Anterior cingulate cortex (tissue), 58 donors: ENCODE data around the gene F2RL2.

Experiments
- DNase-seq, 58 donors: peaks; one replicate each; lab custom pipeline; 2025; lab: John Stamatoyannopoulos, UW

F2RL2 gene

GRCh38 chr5:76622973-76623596, at the start of gene F2RL2:
F2RL2 (minus strand) TSS chr5:76623403; CDS start chr5:76623230, 173 bp downstream.
- no peak for DNase-seq

GRCh38 chr5:76672242-76672641, 49.0 kb upstream of the F2RL2 start:
- DNase-seq, result no peak

- DNase-seq, result no peak
Observed at GRCh38 chr5:76670508-76670907, 47.3 kb upstream of the F2RL2 start.

- DNase-seq, result no peak
Observed at GRCh38 chr5:76669245-76669644, 46.0 kb upstream of the F2RL2 start.

GRCh38 chr5:76667495-76667894, 44.3 kb upstream of the F2RL2 start:
- no peak for DNase-seq

GRCh38 chr5:76664079-76664478, 40.9 kb upstream of the F2RL2 start:
- DNase-seq, result no peak

GRCh38 chr5:76663573-76663972, 40.4 kb upstream of the F2RL2 start:
- peak in 1 of 58 donors; percentile 6 for DNase-seq

- DNase-seq, result no peak
Observed at GRCh38 chr5:76662521-76662920, 39.3 kb upstream of the F2RL2 start.

GRCh38 chr5:76660360-76660759, 37.2 kb upstream of the F2RL2 start:
- DNase-seq, result no peak

GRCh38 chr5:76657683-76658311, 34.6 kb upstream of the F2RL2 start:
- DNase-seq, result no peak

- no peak for DNase-seq
Observed at GRCh38 chr5:76657091-76657490, 33.9 kb upstream of the F2RL2 start.

- DNase-seq, result no peak
Observed at GRCh38 chr5:76652809-76653414, 29.7 kb upstream of the F2RL2 start.

- DNase-seq, result no peak
Observed at GRCh38 chr5:76649140-76649539, 25.9 kb upstream of the F2RL2 start.

- no peak for DNase-seq
Observed at GRCh38 chr5:76643371-76643770, 20.2 kb upstream of the F2RL2 start.

GRCh38 chr5:76642390-76643040, 19.3 kb upstream of the F2RL2 start:
- DNase-seq, result no peak

GRCh38 chr5:76641514-76642120, 18.4 kb upstream of the F2RL2 start:
- peak in 13 of 58 donors; percentile 0 to 55 (median 6) for DNase-seq

- DNase-seq, result no peak
Observed at GRCh38 chr5:76638479-76638878, 15.3 kb upstream of the F2RL2 start.

- no peak for DNase-seq
Observed at GRCh38 chr5:76637490-76637889, 14.3 kb upstream of the F2RL2 start.

GRCh38 chr5:76634661-76635060, 11.5 kb upstream of the F2RL2 start:
- no peak for DNase-seq

- no peak for DNase-seq
Observed at GRCh38 chr5:76626738-76627137, 3.5 kb upstream of the F2RL2 start.
